ENCODE measurements around the gene RGS19.
A peak's percentile ranks its signal among the peaks of the same experiment; 100 is the strongest.

Gene RGS19

GRCh38 chr20:64076061-64076997 is 3.0 kb downstream of the RGS19 start:
- no peak for DNase-seq

- DNase-seq: no peak
Observed at GRCh38 chr20:64075556-64075955, 3.8 kb downstream of the RGS19 start.

- DNase-seq: no peak
Observed at GRCh38 chr20:64074963-64075362, 4.4 kb downstream of the RGS19 start.

GRCh38 chr20:64074184-64074789 is 5.0 kb downstream of the RGS19 start:
- DNase-seq: no peak

- DNase-seq: no peak
Observed at GRCh38 chr20:64073476-64074183, 5.7 kb downstream of the RGS19 start.

- DNase-seq: no peak
Observed at GRCh38 chr20:64072498-64073063, 6.7 kb downstream of the RGS19 start.

GRCh38 chr20:64071341-64072332 is 7.7 kb downstream of the RGS19 start:
- DNase-seq: no peak

- no peak for DNase-seq
Observed at GRCh38 chr20:64070244-64070993, 8.9 kb downstream of the RGS19 start.

- DNase-seq: no peak
Observed at GRCh38 chr20:64069614-64070243, 9.6 kb downstream of the RGS19 start.

- no peak for DNase-seq
Observed at GRCh38 chr20:64069209-64069613, 10.1 kb downstream of the RGS19 start.

GRCh38 chr20:64068386-64069208 is 10.7 kb downstream of the RGS19 start:
- no peak for DNase-seq

- no peak for DNase-seq
Observed at GRCh38 chr20:64067733-64068307, 11.5 kb downstream of the RGS19 start.

- no peak for DNase-seq
Observed at GRCh38 chr20:64067005-64067632, 12.2 kb downstream of the RGS19 start.

GRCh38 chr20:64065974-64066343 is 13.4 kb downstream of the RGS19 start:
- DNase-seq: peak; percentile 92

GRCh38 chr20:64065062-64065973 is 14.0 kb downstream of the RGS19 start:
- DNase-seq: no peak

- peak; percentile 56 for DNase-seq
Observed at GRCh38 chr20:64064145-64064698, 15.1 kb downstream of the RGS19 start.

GRCh38 chr20:64063389-64064144 is 15.8 kb downstream of the RGS19 start:
- no peak for DNase-seq

All from NCI-H226 (cell line).